Esophagus muscularis mucosa (tissue), 3 donors: Measurements from ENCODE around the gene ZNF80.

Experiments used
- CTCF ChIP-seq, 3 experiments: fragments of 200-600 bp in 2 of 3; fragments of 450-650 bp in 1 of 3; sonication (generic) in 2 of 3; IDR thresholded peaks; one replicate each; pipeline ENCODE4 v1.5.1; 2017 to 2019; ENCODE audit warnings: antibody characterized with exemption in 3 of 3, mild to moderate bottlenecking in 2 of 3, moderate library complexity in 1 of 3
- POLR2A ChIP-seq: fragments of 450-650 bp; IDR thresholded peaks from one replicate; pipeline ENCODE4 v1.6.1; 2017; ENCODE audit warnings: antibody characterized with exemption, moderate library complexity, mild to moderate bottlenecking, low read depth
- POLR2AphosphoS5 ChIP-seq, 2 donors: sonication (generic); formaldehyde crosslinking; IDR thresholded peaks; one replicate each; pipeline ENCODE4 v1.6.1; 2017; ENCODE audit warnings: antibody characterized with exemption in 2 of 2

GRCh38 chr3:114218578-114219185 is 18.7 kb downstream of the ZNF80 start:
- TF ChIP-seq CTCF (IDR thresholded peaks at IDR 0.05) (no peak), POLR2AphosphoS5 (IDR thresholded peaks at IDR 0.05) (no peak), POLR2A (no peak)
